Chondrocyte (in vitro differentiated cells): ENCODE results near the gene ENTR1. TPM values are rescaled to one million over a fixed set of nuclear protein-coding genes. Genes with fewer than 3 reads are reported as not detected.

Experiments used
- DNase-seq: peaks from one replicate; pipeline ENCODE4 v3.0.0; 2021; ENCODE audit warnings: mixed read lengths, low spot score
- H3K27ac Mint-ChIP-seq: one replicate; pipeline ENCODE4 v1.8.0; 2021; ENCODE audit warnings: mild to moderate bottlenecking, moderate library complexity, mixed read lengths; ENCODE audit not compliant: unreplicated experiment
- H3K27me3 Mint-ChIP-seq: 2 replicates; pipeline ENCODE4 v1.8.0; 2021; ENCODE audit warnings: low read depth, mixed read lengths
- H3K36me3 Mint-ChIP-seq: 2 replicates; pipeline ENCODE4 v1.8.0; 2021; ENCODE audit warnings: low read depth, mixed read lengths
- H3K4me1 Mint-ChIP-seq: 2 replicates; pipeline ENCODE4 v1.8.0; 2021; ENCODE audit warnings: low read depth, mild to moderate bottlenecking, mixed read lengths
- H3K4me3 Mint-ChIP-seq: one replicate; pipeline ENCODE4 v1.8.0; 2021; ENCODE audit warnings: mild to moderate bottlenecking, moderate library complexity, mixed read lengths; ENCODE audit not compliant: unreplicated experiment
- H3K9me3 Mint-ChIP-seq: 2 replicates; pipeline ENCODE4 v1.8.0; 2021; ENCODE audit warnings: low read depth, mixed read lengths
- CTCF ChIP-seq: fragments of 200-600 bp; sonication (generic); IDR thresholded peaks from 2 replicates; pipeline ENCODE4 v1.5.0; 2021; ENCODE audit warnings: antibody characterized with exemption, mild to moderate bottlenecking, moderate library complexity
- total RNA-seq: library from RNA; stranded (reverse); gene quantifications from 3 replicates; pipeline ENCODE4 v1.2.1, GENCODE V29; 2021

ENTR1 gene
- total RNA-seq, 1 donor from 2014 or later = 49.6 TPM

GRCh38 chr9:136358016-136358415 is 52.4 kb downstream of the ENTR1 start:
- peaks cover 16% of the 10 kb centered on the region for H3K4me1 Mint-ChIP-seq
- H3K9me3 Mint-ChIP-seq = no peaks in the 10 kb centered on the region
- no peak overlapping the region for H3K27ac Mint-ChIP-seq
- TF ChIP-seq CTCF = no peak
- no peak for DNase-seq
- no peaks in the 10 kb centered on the region for H3K36me3 Mint-ChIP-seq
- no peaks in the 10 kb centered on the region for H3K27me3 Mint-ChIP-seq
- no peak overlapping the region for H3K4me3 Mint-ChIP-seq

- no peak for TF ChIP-seq CTCF
- Mint-ChIP-seq H3K4me3 (no peak overlapping the region), H3K27ac (no peak overlapping the region), H3K36me3 (no peaks in the 10 kb centered on the region), H3K27me3 (no peaks in the 10 kb centered on the region), H3K4me1 (peaks cover 11% of the 10 kb centered on the region), H3K9me3 (no peaks in the 10 kb centered on the region)
- DNase-seq = no peak
Observed at GRCh38 chr9:136357202-136357725, 53.1 kb downstream of the ENTR1 start.

- Mint-ChIP-seq H3K27me3 (no peaks in the 10 kb centered on the region), H3K36me3 (no peaks in the 10 kb centered on the region), H3K4me1 (peaks cover 11% of the 10 kb centered on the region), H3K27ac (no peak overlapping the region), H3K9me3 (no peaks in the 10 kb centered on the region), H3K4me3 (no peak overlapping the region)
- TF ChIP-seq CTCF = no peak
- DNase-seq = no peak
Observed at GRCh38 chr9:136355616-136356557, 54.5 kb downstream of the ENTR1 start.

- no peaks in the 10 kb centered on the region for H3K36me3 Mint-ChIP-seq
- no peaks in the 10 kb centered on the region for H3K9me3 Mint-ChIP-seq
- H3K27ac Mint-ChIP-seq = peak overlapping the region; percentile 75
- DNase-seq = no peak
- H3K4me3 Mint-ChIP-seq = no peak overlapping the region
- TF ChIP-seq CTCF = no peak
- no peaks in the 10 kb centered on the region for H3K27me3 Mint-ChIP-seq
- peaks cover 11% of the 10 kb centered on the region for H3K4me1 Mint-ChIP-seq
Observed at GRCh38 chr9:136354592-136355085, 55.8 kb downstream of the ENTR1 start.

GRCh38 chr9:136353757-136354488 is 56.5 kb downstream of the ENTR1 start:
- no peak overlapping the region for H3K4me3 Mint-ChIP-seq
- H3K27me3 Mint-ChIP-seq = no peaks in the 10 kb centered on the region
- no peaks in the 10 kb centered on the region for H3K9me3 Mint-ChIP-seq
- H3K36me3 Mint-ChIP-seq = no peaks in the 10 kb centered on the region
- no peak for DNase-seq
- H3K27ac Mint-ChIP-seq = peak overlapping the region; percentile 75
- TF ChIP-seq CTCF = no peak
- peaks cover 11% of the 10 kb centered on the region for H3K4me1 Mint-ChIP-seq
